Measurements from ENCODE around the gene INHBA.

Gene INHBA

DNA sequence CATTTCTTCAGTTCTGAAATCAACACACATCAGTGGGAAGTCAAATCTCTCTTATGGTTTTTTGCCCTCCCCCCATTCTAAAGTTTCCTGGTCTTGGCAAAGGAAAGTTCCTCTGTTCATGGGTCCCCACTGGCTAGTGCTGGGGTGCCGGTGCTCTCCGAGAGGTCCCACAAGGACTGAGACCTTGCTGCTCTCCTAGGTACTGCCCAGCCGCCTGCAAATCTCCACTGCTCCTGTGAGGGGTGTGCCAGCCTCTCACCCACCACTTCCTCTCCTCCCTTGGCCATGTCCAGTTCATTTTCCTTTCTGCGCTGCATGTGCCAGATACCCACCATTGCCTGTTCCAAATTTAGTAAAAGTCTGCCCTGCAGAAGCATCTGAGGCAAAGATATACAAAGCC is 17.2 kb upstream of the INHBA start:
- no peak for TF ChIP-seq CTCF (IDR thresholded peaks at IDR 0.05; ENCODE audit: low read depth, low read length)
- no peak overlapping the region for H3K4me3 ChIP-seq (replicated peaks in 1 of 2; ENCODE audit: low read depth in 2 of 2, low read length in 2 of 2)
- no peak for DNase-seq (ENCODE audit: low read depth in 2 of 2)

- DNase-seq (ENCODE audit: low read depth in 2 of 2), result no peak
- H3K4me3 ChIP-seq (replicated peaks in 1 of 2; ENCODE audit: low read depth in 2 of 2, low read length in 2 of 2), result no peak overlapping the region
- no peak for TF ChIP-seq CTCF (IDR thresholded peaks at IDR 0.05; ENCODE audit: low read depth, low read length)
These were observed 13.8 kb upstream of the INHBA start for GRCh38 chr7:41716691-41717090.

DNA sequence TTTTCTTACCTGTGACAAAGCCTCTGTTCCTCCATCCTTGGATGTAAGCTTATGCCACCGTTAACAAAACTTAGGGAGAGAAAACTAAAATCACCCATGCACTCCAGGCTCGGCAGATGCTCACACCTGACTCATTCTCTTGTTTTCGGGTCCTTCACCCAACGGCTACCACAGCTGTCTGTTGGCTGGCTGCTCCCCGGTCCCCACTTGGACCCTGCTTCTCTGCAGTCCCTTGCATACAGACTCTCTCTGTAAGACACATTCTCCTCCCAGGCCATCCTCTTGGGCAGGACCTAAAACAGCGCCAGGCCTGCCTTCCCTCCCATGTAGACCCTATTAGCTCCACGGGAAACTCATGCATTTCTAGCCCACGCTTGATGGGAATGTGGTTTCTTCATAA is 12.1 kb upstream of the INHBA start:
- no peak for DNase-seq (ENCODE audit: low read depth in 2 of 2)
- no peak for TF ChIP-seq CTCF (IDR thresholded peaks at IDR 0.05; ENCODE audit: low read depth, low read length)

DNA sequence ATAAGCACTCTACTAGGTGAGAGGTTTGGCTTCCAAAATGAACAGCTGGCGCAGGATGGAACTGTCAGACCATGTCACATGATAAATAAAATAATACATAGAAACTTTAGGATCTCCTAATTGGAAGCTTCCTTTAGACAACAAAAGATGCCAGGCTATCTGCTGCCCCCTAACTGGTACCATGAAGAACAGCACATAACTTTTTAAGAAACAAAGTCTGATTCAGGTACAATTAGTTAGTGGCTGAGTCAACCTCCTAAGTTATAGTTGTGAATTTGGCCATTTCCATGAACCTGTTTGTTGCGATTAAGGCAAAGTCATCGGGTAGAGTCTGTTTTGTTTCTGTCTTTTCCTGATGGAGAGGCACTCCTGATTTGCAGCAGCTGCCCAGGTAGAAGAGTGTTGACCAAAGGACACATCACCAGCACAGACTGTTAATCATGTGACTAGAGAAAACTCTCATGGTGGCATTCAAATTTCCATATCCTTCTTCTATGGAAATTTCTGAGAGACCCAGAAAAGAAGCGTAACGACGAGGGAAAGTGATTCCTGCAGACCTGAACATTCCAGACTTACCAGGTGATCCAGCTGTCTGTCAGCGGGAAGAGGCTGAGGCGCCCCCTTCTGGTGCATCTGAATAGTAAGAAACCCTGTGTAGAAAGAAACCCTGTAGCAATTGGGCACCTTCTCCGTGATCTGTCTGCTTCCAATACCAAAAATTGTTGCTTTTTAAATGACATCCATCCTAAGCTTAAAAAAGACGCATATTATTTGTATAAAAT is 8.6 kb upstream of the INHBA start:
- peak in 1 of 2 donors; percentile 45 for DNase-seq (ENCODE audit: low read depth in 2 of 2)
- no peak overlapping the region for H3K4me3 ChIP-seq (replicated peaks in 1 of 2; ENCODE audit: low read depth in 2 of 2, low read length in 2 of 2)
- TF ChIP-seq CTCF (IDR thresholded peaks at IDR 0.05; ENCODE audit: low read depth, low read length), result peak; percentile 57

More for the DNA sequence above, 12.1 kb upstream of the INHBA start:
- H3K4me3 ChIP-seq (replicated peaks in 1 of 2; ENCODE audit: low read depth in 2 of 2, low read length in 2 of 2), result no peak overlapping the region

DNA sequence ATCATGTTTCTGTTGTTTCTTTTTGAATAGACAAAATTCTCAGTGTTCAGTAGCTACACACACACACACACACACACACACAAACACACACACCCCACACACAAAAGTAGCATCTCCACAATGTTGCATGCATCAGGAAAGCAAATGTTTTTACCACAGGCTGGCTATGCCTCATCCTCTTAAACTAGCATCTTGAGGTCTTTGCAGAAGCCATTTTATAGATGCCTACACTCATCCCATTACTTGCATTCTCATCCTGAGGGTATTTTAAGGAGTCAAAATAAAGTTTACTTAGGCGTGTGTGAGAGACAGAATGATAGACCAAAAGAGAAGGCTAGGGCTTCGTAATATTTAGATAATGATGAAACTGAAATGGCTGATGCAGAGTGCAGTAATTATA is 7.9 kb upstream of the INHBA start:
- DNase-seq (ENCODE audit: low read depth in 2 of 2), result no peak
- TF ChIP-seq CTCF (IDR thresholded peaks at IDR 0.05; ENCODE audit: low read depth, low read length), result no peak
- H3K4me3 ChIP-seq (replicated peaks in 1 of 2; ENCODE audit: low read depth in 2 of 2, low read length in 2 of 2), result no peak overlapping the region

GRCh38 chr7:41709621-41710020 is 6.7 kb upstream of the INHBA start:
- H3K4me3 ChIP-seq (replicated peaks in 1 of 2; ENCODE audit: low read depth in 2 of 2, low read length in 2 of 2), result no peak overlapping the region
- peak; percentile 80 to 96 for DNase-seq (ENCODE audit: low read depth in 2 of 2)
- no peak for TF ChIP-seq CTCF (IDR thresholded peaks at IDR 0.05; ENCODE audit: low read depth, low read length)

All from cardiac fibroblast (primary cell).